ENCODE data around the gene BOD1L1. TPM values are rescaled to one million over a fixed set of nuclear protein-coding genes. Genes with fewer than 3 reads are reported as not detected.

BOD1L1 gene
- total RNA-seq, 2 experiments from 2014 or later, result 32.4 to 42.7 TPM

DNA sequence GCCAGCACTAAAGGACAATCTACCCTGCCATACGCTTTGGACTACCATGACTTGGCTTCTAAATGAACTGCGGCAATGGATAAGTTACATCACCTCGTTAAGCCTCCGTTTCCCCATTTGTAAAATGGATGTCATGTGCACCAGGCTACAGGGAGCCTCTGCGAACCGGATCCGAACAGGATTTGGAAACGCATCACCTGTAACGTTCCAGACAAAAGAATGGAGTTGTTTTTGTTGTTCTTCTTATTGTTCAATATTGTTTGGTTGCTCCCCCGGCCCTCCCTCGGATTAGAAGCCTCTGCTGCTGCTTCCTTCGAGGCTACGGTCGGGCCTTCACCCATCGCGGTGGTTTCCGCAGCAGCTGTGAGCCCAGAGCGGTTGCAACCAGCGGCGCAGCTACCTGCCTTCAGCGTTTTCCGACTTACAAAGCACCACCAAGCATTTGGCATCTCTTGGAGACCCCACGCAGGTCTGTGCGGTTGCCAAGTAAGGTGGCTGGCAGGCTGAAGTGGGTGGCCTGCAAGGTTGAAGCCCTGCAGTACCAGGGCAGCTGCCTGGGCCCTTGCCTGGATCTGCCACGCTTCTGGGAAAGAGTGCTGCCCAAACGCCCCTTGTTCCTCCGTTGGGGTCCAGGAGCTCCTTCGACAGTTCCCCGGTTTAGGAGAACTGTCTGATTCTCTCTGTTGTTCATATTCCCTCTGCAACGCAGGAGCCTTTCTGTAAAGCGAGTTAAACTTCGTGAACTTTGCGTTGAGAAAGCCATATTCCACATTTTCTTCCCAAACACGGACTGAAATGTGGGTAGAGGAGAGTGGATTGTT, 90.3 kb downstream of the BOD1L1 start:
- ATAC-seq (no peak), DNase-seq (peak; percentile 43)
- Mint-ChIP-seq H3K27me3 (peaks cover 83% of the 10 kb centered on the region), H3K27ac (no peak overlapping the region), H3K4me1 (peaks cover 36% of the 10 kb centered on the region), H3K4me3 (no peak overlapping the region), H3K9me3 (ENCODE audit: low read depth) (peaks cover 10% of the 10 kb centered on the region), H3K36me3 (ENCODE audit: low read depth) (peaks cover 2% of the 10 kb centered on the region)
- intact Hi-C loops (cut with DNase I, micrococcal nuclease), result loop anchor here in 1 of 2 experiments (1.0 kb wide), 1 partner anchor 8 kb away; no protein-coding TSS in a partner anchor
- ChIA-PET CTCF (no interaction called here), POLR2A (no interaction called here)

DNA sequence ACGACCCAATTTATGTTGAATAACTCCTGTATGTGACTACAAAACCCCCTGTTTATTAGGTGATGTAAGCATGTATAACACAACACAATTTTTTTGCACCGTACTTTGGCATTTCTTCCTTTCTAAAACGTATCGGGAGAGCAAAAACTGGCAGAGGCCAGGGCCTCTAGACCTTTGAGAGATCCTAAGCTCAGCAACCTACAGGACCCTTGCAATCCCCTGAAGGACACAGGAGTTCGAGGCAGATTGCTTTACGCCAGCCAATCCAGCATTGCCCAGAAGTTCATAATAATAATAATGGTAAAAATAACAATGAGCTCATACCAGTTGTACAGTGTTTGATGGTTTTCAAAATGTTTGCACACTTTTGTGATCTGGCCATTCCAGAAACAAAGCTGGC, 90.9 kb downstream of the BOD1L1 start:
- POLR2A ChIA-PET, result no interaction called here
- no peak overlapping the region for H3K27ac Mint-ChIP-seq
- ATAC-seq, result no peak
- H3K27me3 Mint-ChIP-seq, result peaks cover 81% of the 10 kb centered on the region
- H3K4me3 Mint-ChIP-seq, result no peak overlapping the region
- CTCF ChIA-PET, result no interaction called here
- H3K36me3 Mint-ChIP-seq (ENCODE audit: low read depth), result peaks cover 2% of the 10 kb centered on the region
- DNase-seq, result no peak
- intact Hi-C loops (cut with DNase I, micrococcal nuclease), result loop anchor here in 1 of 2 experiments (1.0 kb wide), 1 partner anchor 9 kb away; no protein-coding TSS in a partner anchor
- peaks cover 10% of the 10 kb centered on the region for H3K9me3 Mint-ChIP-seq (ENCODE audit: low read depth)
- peaks cover 34% of the 10 kb centered on the region for H3K4me1 Mint-ChIP-seq

DNA sequence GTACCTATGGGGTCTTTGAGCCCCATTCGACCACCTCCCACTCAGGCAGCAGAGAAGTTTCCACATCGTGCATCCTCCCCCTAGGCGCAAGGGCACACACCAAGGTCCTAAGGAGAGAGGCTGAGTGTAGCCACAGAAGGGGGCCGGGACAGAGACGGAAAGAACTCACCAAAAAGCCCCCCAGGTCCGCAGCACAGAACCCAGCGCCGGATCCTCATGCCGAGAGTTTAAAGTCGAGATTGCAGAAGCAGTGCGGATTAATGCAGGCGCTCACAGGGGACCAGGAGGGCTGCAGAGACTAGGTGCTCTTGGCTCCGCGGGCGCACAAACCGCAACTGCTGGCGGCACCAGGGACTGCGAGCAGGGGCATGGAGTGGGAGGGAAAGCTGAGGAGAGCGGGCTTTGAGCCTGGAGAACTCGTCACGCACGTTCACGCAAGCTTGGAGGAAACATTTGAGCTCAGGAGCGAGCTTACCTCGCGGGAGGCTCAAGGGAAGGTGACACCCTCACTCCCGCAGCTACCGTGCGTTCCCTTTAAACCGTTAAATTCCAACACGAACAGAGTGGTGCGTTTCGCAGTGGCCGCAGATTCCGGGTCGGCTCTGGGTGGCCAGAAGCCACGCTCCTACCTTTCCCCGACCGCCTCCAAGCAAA, 91.7 kb downstream of the BOD1L1 start:
- intact Hi-C loops (cut with DNase I, micrococcal nuclease), result no loop called here
- ChIA-PET CTCF (no interaction called here), POLR2A (no interaction called here)
- Mint-ChIP-seq H3K9me3 (ENCODE audit: low read depth) (peaks cover 10% of the 10 kb centered on the region), H3K27ac (no peak overlapping the region), H3K36me3 (ENCODE audit: low read depth) (peaks cover 2% of the 10 kb centered on the region), H3K27me3 (peaks cover 83% of the 10 kb centered on the region), H3K4me3 (no peak overlapping the region), H3K4me1 (peaks cover 40% of the 10 kb centered on the region)
- ATAC-seq (no peak), DNase-seq (peak; percentile 27)

GRCh38 chr4:13535118-13535517, 92.4 kb downstream of the BOD1L1 start:
- no peak for ATAC-seq
- Mint-ChIP-seq H3K27ac (no peak overlapping the region), H3K9me3 (ENCODE audit: low read depth) (peaks cover 10% of the 10 kb centered on the region), H3K4me3 (no peak overlapping the region), H3K36me3 (ENCODE audit: low read depth) (peaks cover 2% of the 10 kb centered on the region), H3K4me1 (peaks cover 36% of the 10 kb centered on the region), H3K27me3 (peaks cover 83% of the 10 kb centered on the region)
- DNase-seq, result no peak
- CTCF ChIA-PET, result interaction anchor here (1.1 to 1.4 kb wide), 2 partner anchors 9 to 13 kb away, joined by 3 to 4 read pairs; no protein-coding TSS in a partner anchor
- intact Hi-C loops (cut with DNase I, micrococcal nuclease), result no loop called here
- POLR2A ChIA-PET, result interaction anchor here (0.6 kb wide), 1 partner anchor 692 kb away, joined by 5 read pairs; no protein-coding TSS in a partner anchor

DNA sequence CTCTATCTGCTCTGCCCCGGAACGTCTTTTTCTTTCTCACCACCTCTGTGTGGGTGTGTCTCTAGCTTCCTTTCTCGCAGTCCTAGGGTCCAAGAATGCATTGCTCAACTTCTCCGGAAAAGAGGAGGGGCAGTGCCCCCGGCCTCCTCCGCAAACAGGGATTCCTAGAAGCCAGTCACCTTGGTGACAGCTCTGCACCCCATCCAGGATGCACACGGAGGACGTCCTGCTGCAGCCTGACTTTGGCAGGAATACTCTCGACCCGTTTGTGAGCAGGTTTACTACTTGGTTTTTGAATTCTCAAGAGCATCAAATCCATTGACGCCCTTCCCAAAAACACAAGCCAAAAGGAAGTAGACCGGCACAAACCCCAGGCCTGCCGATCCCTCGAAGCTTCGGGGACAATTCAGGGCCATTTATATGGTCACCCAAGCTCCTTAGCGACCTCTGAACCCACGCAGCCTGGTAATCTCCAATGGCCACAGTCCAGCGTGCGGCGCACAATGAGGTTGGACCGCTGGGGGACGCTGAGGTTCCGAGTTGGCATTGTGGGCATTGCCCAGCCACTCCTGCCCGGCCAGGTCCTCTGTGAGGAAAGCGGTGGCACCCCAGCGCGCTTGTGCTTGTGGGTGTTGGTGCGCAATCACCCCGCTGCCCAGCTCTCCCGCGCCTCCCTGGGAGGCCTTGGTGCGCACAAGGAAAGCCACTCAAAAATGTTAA, 93.0 kb downstream of the BOD1L1 start:
- ChIA-PET CTCF (interaction anchor here (0.6 to 1.4 kb wide), 3 partner anchors 9 to 506 kb away, joined by 3 to 4 read pairs (median 3); no protein-coding TSS in a partner anchor), POLR2A (interaction anchor here (0.6 kb wide), 1 partner anchor 691 kb away, joined by 5 read pairs; no protein-coding TSS in a partner anchor)
- H3K27ac Mint-ChIP-seq, result no peak overlapping the region
- no peak for DNase-seq
- peaks cover 84% of the 10 kb centered on the region for H3K27me3 Mint-ChIP-seq
- intact Hi-C loops (cut with DNase I, micrococcal nuclease), result no loop called here
- no peak overlapping the region for H3K4me3 Mint-ChIP-seq
- peaks cover 36% of the 10 kb centered on the region for H3K4me1 Mint-ChIP-seq
- no peak for ATAC-seq
- H3K9me3 Mint-ChIP-seq (ENCODE audit: low read depth), result peaks cover 10% of the 10 kb centered on the region
- H3K36me3 Mint-ChIP-seq (ENCODE audit: low read depth), result peaks cover 2% of the 10 kb centered on the region

- peaks cover 4% of the 10 kb centered on the region for H3K36me3 Mint-ChIP-seq (ENCODE audit: low read depth)
- H3K27me3 Mint-ChIP-seq, result peaks cover 83% of the 10 kb centered on the region
- peaks cover 12% of the 10 kb centered on the region for H3K9me3 Mint-ChIP-seq (ENCODE audit: low read depth)
- no peak overlapping the region for H3K4me3 Mint-ChIP-seq
- DNase-seq, result no peak
- CTCF ChIA-PET, result interaction anchor here (0.6 to 1.4 kb wide), 3 partner anchors 10 to 505 kb away, joined by 3 to 4 read pairs (median 3); no protein-coding TSS in a partner anchor
- POLR2A ChIA-PET, result no interaction called here
- ATAC-seq, result no peak
- peaks cover 36% of the 10 kb centered on the region for H3K4me1 Mint-ChIP-seq
- no peak overlapping the region for H3K27ac Mint-ChIP-seq
- intact Hi-C loops (cut with DNase I, micrococcal nuclease), result no loop called here
Measured at GRCh38 chr4:13533670-13534343, 93.7 kb downstream of the BOD1L1 start.

GRCh38 chr4:13531625-13531998, 95.9 kb downstream of the BOD1L1 start:
- no peak for DNase-seq
- H3K27me3 Mint-ChIP-seq, result peaks cover 82% of the 10 kb centered on the region
- peaks cover 36% of the 10 kb centered on the region for H3K4me1 Mint-ChIP-seq
- no peak overlapping the region for H3K4me3 Mint-ChIP-seq
- peaks cover 5% of the 10 kb centered on the region for H3K9me3 Mint-ChIP-seq (ENCODE audit: low read depth)
- ChIA-PET POLR2A (no interaction called here), CTCF (no interaction called here)
- intact Hi-C loops (cut with DNase I, micrococcal nuclease), result no loop called here
- H3K36me3 Mint-ChIP-seq (ENCODE audit: low read depth), result peaks cover 4% of the 10 kb centered on the region
- no peak for ATAC-seq
- H3K27ac Mint-ChIP-seq, result no peak overlapping the region

- Mint-ChIP-seq H3K4me3 (no peak overlapping the region), H3K27ac (no peak overlapping the region), H3K27me3 (peaks cover 80% of the 10 kb centered on the region), H3K36me3 (ENCODE audit: low read depth) (peaks cover 4% of the 10 kb centered on the region), H3K9me3 (ENCODE audit: low read depth) (peaks cover 3% of the 10 kb centered on the region), H3K4me1 (peaks cover 36% of the 10 kb centered on the region)
- intact Hi-C loops (cut with DNase I, micrococcal nuclease), result no loop called here
- no peak for DNase-seq
- CTCF ChIA-PET, result interaction anchor here (0.6 to 1.0 kb wide), 4 partner anchors 9 to 52 kb away, joined by 3 read pairs; no protein-coding TSS in a partner anchor
- POLR2A ChIA-PET, result no interaction called here
- no peak for ATAC-seq
Measured at GRCh38 chr4:13530823-13531624, 96.5 kb downstream of the BOD1L1 start.

- H3K4me1 Mint-ChIP-seq, result peaks cover 36% of the 10 kb centered on the region
- peaks cover 7% of the 10 kb centered on the region for H3K9me3 Mint-ChIP-seq (ENCODE audit: low read depth)
- H3K27ac Mint-ChIP-seq, result no peak overlapping the region
- ChIA-PET POLR2A (no interaction called here), CTCF (no interaction called here)
- ATAC-seq, result no peak
- H3K27me3 Mint-ChIP-seq, result peaks cover 81% of the 10 kb centered on the region
- intact Hi-C loops (cut with DNase I, micrococcal nuclease), result loop anchor here (1.0 to 2.0 kb wide), 2 partner anchors 10 to 15 kb away; partner anchors contain the start of gene NKX3-2 (in 1 of the 2)
- peak overlapping the region; percentile 33 for H3K4me3 Mint-ChIP-seq
- peak; percentile 7 for DNase-seq
- H3K36me3 Mint-ChIP-seq (ENCODE audit: low read depth), result peaks cover 8% of the 10 kb centered on the region
Measured at GRCh38 chr4:13529128-13529919, 98.2 kb downstream of the BOD1L1 start.

GRCh38 chr4:13528821-13529127, 98.8 kb downstream of the BOD1L1 start:
- ATAC-seq (no peak), DNase-seq (no peak)
- CTCF ChIA-PET, result interaction anchor here (0.9 kb wide), 1 partner anchor 13 kb away, joined by 3 read pairs; no protein-coding TSS in a partner anchor
- peak overlapping the region; percentile 33 for H3K4me3 Mint-ChIP-seq
- H3K27ac Mint-ChIP-seq, result no peak overlapping the region
- intact Hi-C loops (cut with DNase I, micrococcal nuclease), result loop anchor here (1.0 to 2.0 kb wide), 3 partner anchors 11 to 18 kb away; partner anchors contain the start of gene NKX3-2 (in 1 of the 2)
- H3K4me1 Mint-ChIP-seq, result peaks cover 32% of the 10 kb centered on the region
- POLR2A ChIA-PET, result no interaction called here
- H3K36me3 Mint-ChIP-seq (ENCODE audit: low read depth), result peaks cover 13% of the 10 kb centered on the region
- peaks cover 81% of the 10 kb centered on the region for H3K27me3 Mint-ChIP-seq
- H3K9me3 Mint-ChIP-seq (ENCODE audit: low read depth), result peaks cover 9% of the 10 kb centered on the region

Data from activated CD4-positive, alpha-beta T cell treated with anti-CD3 and anti-CD28 coated beads for 36 hours (primary cell).